GM08714 (cell line): Measurements from ENCODE around the gene CCDC141.

Experiments used
- H3K4me3 ChIP-seq: fragments of 200-500 bp; sonication (Bioruptor generic); 2 replicates; pipeline ENCODE4 v1.5.1; 2014; ENCODE audit warnings: mild to moderate bottlenecking, low read length, inconsistent platforms
- ZNF274 ChIP-seq: IDR thresholded peaks from 2 replicates; pipeline ENCODE4 v1.6.1; 2012; ENCODE audit warnings: mild to moderate bottlenecking, low read depth, low read length

The CCDC141 gene

GRCh38 chr2:178863130-178863855 is 186.6 kb downstream of the CCDC141 start:
- no peak overlapping the region for H3K4me3 ChIP-seq

DNA sequence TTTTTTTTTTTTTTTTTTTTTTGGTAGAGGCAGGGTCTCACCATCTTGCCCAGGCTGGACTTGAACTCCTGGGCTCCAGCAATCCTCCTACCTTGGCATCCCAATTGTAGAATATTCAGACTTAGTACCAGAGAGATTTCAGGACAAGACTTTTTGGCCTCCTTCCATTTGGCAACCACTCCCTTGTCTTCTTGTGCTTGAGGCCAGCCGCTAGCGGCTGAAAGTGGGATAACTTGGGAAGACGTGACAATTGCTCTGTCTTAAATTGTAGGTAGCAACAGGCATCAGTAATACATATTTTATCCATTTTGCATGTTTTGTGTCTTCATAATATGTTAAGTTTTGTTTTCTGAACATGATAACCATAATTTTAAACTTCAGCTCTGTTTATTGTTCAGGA is 189.4 kb downstream of the CCDC141 start:
- no peak overlapping the region for H3K4me3 ChIP-seq
- no peak for TF ChIP-seq ZNF274

More at GRCh38 chr2:178863130-178863855, 186.6 kb downstream of the CCDC141 start:
- no peak for TF ChIP-seq ZNF274

DNA sequence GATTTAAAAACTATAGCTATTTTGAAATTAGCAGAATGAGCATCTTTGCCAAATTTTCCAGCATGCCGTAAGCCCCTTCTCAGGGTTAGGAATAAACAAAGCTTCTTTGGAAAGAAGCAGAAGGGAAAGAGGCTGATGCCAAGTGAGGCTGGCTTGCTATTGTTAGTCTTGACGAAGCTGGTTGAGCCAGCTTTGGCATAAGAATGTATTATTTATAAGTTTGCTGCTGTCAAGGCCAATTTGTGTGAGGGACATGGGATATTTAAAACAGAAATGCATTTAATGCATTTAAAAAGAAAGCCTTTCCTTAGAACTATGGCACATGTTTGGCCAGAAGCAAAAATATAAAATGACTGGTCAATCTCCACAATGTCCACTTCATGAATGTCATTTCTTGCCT is 190.2 kb downstream of the CCDC141 start:
- no peak for TF ChIP-seq ZNF274
- H3K4me3 ChIP-seq = no peak overlapping the region

DNA sequence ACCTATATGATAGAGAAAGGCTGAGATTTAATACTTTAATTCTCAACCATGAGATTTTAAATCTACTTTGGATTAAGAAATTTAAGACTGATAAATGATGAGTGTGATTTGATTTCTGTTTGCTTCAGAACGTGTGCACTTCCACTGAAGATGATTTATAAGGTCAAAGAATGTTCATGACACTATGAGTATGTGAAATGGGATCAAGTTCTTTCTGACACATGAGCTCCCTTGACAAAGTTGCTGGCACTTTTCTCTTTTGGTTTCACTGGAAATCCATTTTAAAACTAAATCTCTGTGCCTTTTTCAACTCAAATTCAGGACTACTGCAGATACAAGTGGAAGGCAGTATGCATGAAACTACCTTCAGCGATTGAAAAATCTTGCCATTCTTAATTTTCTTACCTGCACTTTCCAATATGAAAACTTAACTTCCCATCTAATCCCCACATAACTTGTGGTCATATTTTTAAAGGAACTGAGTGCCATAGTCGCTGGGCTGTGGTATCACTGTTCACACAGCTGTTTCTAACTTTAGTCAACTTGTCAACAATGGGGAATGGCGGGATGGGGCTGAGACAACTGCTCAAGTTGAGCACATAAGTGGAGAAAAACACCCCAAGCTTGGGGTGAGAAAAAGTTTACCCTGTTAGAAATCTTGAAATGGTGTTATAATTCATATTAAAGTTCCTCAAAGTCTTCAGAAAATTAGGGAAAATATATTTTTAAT is 190.9 kb downstream of the CCDC141 start:
- no peak overlapping the region for H3K4me3 ChIP-seq
- TF ChIP-seq ZNF274 = no peak

- no peak overlapping the region for H3K4me3 ChIP-seq
- no peak for TF ChIP-seq ZNF274
Observed at GRCh38 chr2:178855151-178855550, 194.8 kb downstream of the CCDC141 start.

- no peak for TF ChIP-seq ZNF274
- H3K4me3 ChIP-seq = no peak overlapping the region
Observed at GRCh38 chr2:178848335-178848734, 201.6 kb downstream of the CCDC141 start.

DNA sequence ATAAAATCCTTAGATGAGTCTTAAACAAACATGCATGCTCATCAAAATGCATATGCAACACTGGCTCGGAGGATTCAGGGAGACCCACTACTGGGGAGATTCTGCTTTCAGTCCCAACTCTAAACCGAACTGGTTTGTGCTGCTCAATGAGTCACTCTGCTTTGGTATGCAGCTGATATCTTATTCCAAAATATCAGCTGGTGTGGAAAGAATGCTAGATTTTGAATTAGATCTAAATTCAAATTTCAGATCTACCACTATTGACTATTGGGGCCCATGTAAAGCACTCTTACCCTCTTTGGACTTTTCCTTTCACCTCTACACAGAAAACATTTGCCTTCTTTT is 203.5 kb downstream of the CCDC141 start:
- no peak for TF ChIP-seq ZNF274
- no peak overlapping the region for H3K4me3 ChIP-seq

GRCh38 chr2:178845566-178846457 is 204.1 kb downstream of the CCDC141 start:
- TF ChIP-seq ZNF274 = no peak
- no peak overlapping the region for H3K4me3 ChIP-seq

- no peak overlapping the region for H3K4me3 ChIP-seq
- no peak for TF ChIP-seq ZNF274
Observed at GRCh38 chr2:178844701-178845100, 205.2 kb downstream of the CCDC141 start.

DNA sequence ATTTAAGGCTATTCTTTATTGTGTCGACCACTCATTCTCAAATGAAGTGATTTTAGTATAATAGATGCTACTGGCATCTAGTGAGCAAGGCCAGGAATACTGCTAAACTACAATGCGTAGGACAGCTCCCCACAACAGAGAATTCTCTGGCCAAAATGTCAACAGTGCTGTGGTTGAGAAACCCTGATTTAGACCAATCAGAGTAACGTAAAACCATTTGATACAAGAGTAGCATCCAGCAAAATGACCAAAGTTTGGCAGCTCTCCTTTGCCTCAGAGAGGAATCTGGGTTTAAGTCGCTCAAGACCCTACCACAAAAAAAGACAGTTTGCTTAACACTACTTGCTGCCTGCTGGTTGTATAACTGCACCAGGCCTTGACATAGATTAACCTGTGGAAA is 205.7 kb downstream of the CCDC141 start:
- no peak overlapping the region for H3K4me3 ChIP-seq
- no peak for TF ChIP-seq ZNF274

- TF ChIP-seq ZNF274 = no peak
- no peak overlapping the region for H3K4me3 ChIP-seq
Observed at GRCh38 chr2:178843697-178844096, 206.2 kb downstream of the CCDC141 start.

DNA sequence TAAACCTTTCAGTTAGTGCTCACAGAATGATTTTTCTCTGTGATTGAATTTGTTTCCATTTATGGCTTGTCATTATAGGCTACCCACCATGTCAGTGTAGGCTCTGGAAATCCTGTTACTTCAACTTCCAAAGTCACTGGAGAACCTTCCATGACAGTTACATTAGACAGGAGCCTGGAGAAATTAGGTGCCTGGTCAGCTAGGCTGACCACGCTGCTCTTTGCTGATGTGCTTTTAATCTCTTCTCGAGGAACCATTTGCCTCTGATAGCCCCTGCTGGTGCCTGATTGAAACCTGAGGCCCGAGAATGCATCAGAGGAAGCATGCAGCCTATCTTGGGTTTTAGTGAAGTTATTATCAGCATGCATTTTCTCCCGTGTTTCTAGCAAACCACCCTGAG is 213.1 kb downstream of the CCDC141 start:
- TF ChIP-seq ZNF274 = no peak
- no peak overlapping the region for H3K4me3 ChIP-seq

- no peak overlapping the region for H3K4me3 ChIP-seq
- no peak for TF ChIP-seq ZNF274
Observed at GRCh38 chr2:178834086-178834485, 215.9 kb downstream of the CCDC141 start.

DNA sequence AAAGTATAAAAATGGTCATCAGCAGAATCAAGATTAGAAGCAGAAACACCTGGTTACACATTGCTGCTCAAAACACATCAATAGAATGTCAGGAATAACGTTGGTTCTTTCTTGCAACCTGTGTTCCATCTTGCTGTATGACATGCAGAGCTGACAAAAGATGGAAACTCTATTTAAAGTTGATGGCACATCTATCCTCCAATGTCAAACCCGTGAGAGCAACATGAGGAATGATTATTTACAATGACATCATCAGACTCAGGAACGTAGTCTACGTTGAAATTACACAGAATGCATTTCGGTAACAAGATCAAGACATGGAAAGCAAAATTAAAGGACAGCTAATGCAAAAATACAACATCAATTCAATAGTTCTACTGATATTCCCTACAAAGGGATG is 216.6 kb downstream of the CCDC141 start:
- H3K4me3 ChIP-seq = no peak overlapping the region
- TF ChIP-seq ZNF274 = no peak
